ENCODE measurements around the gene SUPT5H. TPM values are rescaled to one million over a fixed set of nuclear protein-coding genes. Genes with fewer than 3 reads are reported as not detected.

The SUPT5H gene
- total and polyA plus RNA-seq, 2 of the 13 experiments (the other 11 are each of a cell fraction or from before 2014, with no cell fraction given), result 48.2 to 51.7 TPM

GRCh38 chr19:39435499-39436349 is 9.7 kb upstream of the SUPT5H start, which contains the start of gene RPS16 (continued):
- TF ChIP-seq ZNF574 (CRISPR knock-in tag; IDR thresholded peaks at IDR 0.05) (peak; percentile 94), SETDB1 (CRISPR knock-in tag; IDR thresholded peaks at IDR 0.05; ENCODE audit: borderline replicate concordance) (no peak), NCOA2 (CRISPR knock-in tag; IDR thresholded peaks at IDR 0.05) (peak; percentile 54), ZNF225 (CRISPR knock-in tag; IDR thresholded peaks at IDR 0.05) (peak; percentile 97), ZNF652 (CRISPR knock-in tag; IDR thresholded peaks at IDR 0.05; ENCODE audit: borderline replicate concordance, low read depth) (peak; percentile 32; the same call in 1 of the 2 replicates), ZNF33A (CRISPR knock-in tag; IDR thresholded peaks at IDR 0.05; ENCODE audit: borderline replicate concordance) (no peak), IRF9 (CRISPR knock-in tag; IDR thresholded peaks at IDR 0.05; ENCODE audit: borderline replicate concordance) (no peak; the same call in 1 of the 2 replicates), ZNF383 (CRISPR knock-in tag; IDR thresholded peaks at IDR 0.05; ENCODE audit: borderline replicate concordance) (0 out of 2 replicates have a peak, but pooled peaks have one; percentile 46), RERE (CRISPR knock-in tag; IDR thresholded peaks at IDR 0.05; ENCODE audit: low read depth) (no peak), RNF219 (CRISPR knock-in tag; IDR thresholded peaks at IDR 0.05) (0 out of 2 replicates have a peak, but pooled peaks have one; percentile 48), ZNF772 (CRISPR knock-in tag; IDR thresholded peaks at IDR 0.05) (peak; percentile 77), ZNF501 (CRISPR knock-in tag; IDR thresholded peaks at IDR 0.05) (peak; percentile 98), TEAD3 (CRISPR knock-in tag; optimal IDR thresholded peaks at IDR 0.05; ENCODE audit: borderline replicate concordance) (peak; percentile 78)
